GM21390 (cell line): ENCODE measurements around the gene ZFC3H1.
"Not testable (repeated sequence)": the region's sequence is repeated elsewhere in the genome, so short reads cannot be mapped to it uniquely, and the experiment has no call there.

ENCODE experiments used
- ATAC-seq: cut with Tn5 transposase; IDR thresholded peaks from one replicate; pipeline ENCODE4 v1.9.1; 2021; ENCODE audit not compliant: unreplicated experiment

Gene ZFC3H1

DNA sequence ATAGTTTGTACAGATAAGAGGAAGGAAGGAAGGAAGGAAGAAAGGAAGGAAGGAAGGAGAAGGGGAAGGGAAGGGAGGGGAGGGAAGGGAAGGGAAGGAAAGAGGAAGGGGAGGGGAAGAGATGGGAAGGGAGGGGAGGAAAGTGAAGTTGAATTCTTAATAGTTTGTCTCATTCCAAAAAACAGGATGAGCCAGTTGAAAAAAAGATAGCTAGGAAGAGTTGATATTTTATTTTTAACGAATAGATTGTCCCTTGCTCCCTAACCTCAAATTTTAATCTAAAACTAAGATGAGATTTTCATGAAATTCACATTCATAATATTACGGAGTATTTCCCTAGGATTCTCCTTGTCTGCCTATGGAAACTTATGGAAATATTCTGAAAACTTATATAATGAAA is 80.7 kb downstream of the ZFC3H1 start:
- no peak for ATAC-seq

GRCh38 chr12:71581206-71581605 is 82.4 kb downstream of the ZFC3H1 start:
- ATAC-seq, result no peak

DNA sequence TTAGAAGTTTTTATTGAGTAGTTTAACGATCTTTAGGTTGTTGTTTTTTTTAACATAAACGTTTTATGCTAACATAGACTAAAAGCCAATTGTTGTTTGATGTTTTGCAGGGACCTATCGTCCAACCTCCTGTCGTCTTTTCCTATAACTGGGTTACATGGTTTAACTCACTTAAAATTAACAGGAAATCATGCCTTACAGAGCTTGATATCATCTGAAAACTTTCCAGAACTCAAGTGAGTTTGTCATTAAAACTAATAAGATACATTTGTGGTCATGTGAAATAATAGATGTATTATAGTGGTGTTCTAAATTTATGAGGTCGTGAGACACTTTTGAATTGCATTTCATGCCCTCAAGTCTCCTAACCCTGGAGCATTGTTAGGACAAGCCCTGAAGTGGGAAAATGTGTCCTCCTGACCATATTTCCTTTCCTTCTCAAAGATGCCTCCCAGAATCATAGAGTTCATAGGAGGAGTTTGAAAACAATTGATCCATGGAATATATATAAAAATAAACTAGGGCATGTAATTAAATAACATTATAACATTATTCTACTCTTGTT is 84.9 kb downstream of the ZFC3H1 start:
- ATAC-seq, result no peak

DNA sequence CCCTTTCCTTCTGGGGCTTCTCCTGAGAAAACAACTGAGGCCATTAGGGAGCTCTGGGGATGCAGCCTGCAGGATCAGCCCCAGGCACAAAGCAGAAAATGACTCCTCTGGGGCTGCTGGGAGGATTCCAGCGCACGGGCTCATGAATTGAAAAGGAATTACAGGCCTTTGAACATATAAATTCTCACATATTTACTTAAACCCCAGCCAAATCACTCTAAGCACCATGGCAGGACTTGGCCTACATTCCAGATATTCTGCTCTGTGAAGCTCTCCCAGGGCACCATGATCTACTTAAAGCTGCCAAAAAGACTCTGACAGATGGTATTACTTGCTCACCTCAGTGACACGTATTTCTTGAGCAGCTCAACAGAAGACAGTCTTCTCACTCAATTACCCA is 87.2 kb downstream of the ZFC3H1 start:
- ATAC-seq, result no peak

DNA sequence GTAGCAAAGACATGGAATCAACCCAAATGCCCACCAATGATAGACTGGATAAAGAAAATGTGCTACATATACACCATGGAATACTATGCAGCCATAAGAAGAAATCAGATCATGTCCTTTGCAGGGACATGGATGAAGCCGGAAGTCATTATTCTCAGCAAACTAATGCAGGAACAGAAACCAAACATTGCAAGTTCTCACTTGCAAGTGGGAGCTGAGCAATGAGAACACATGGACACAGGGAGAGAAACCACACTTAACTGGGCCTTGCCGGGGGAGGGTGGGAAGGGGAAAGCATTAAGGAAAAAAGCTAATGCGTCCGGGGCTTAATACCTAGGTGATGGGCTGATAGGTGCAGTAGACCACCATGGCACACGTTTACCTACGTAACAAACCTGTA is 93.8 kb downstream of the ZFC3H1 start:
- not testable (repeated sequence) for ATAC-seq

- no peak for ATAC-seq
Measured at GRCh38 chr12:71567537-71567936, 96.1 kb downstream of the ZFC3H1 start.

DNA sequence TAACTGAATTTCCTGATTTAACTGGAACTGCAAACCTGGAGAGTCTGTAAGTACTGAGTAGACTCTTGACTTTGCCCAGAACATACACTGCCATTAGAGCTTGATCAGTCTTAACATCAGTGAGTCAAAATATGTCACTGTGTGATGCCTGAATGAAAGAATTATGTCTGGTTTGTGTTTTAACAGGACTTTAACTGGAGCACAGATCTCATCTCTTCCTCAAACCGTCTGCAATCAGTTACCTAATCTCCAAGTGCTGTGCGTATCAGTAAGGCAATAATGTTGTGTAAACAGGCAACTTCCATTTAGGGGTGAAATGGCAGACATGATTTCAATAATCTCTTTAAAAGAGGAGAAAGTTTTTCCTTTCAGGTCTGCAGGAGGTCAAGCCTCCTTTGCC is 97.0 kb downstream of the ZFC3H1 start:
- ATAC-seq, result no peak

GRCh38 chr12:71565535-71565934 is 98.1 kb downstream of the ZFC3H1 start:
- no peak for ATAC-seq

- no peak for ATAC-seq
Measured at GRCh38 chr12:71562676-71563595, 100.7 kb downstream of the ZFC3H1 start.
